Epithelial cell of umbilical artery (primary cell): Measurements from ENCODE around the gene SCYL1. TPM values are rescaled to one million over a fixed set of nuclear protein-coding genes. Genes with fewer than 3 reads are reported as not detected.

Source experiments
- total RNA-seq: library from RNA; depleted of rRNA; stranded (reverse); fragments of >200 nt; gene quantifications from 2 replicates; pipeline ENCODE4 v1.2.3, GENCODE V29; 2014

SCYL1 gene
- total RNA-seq, result 56.5 and 59.1 TPM in 2 replicates

DNA sequence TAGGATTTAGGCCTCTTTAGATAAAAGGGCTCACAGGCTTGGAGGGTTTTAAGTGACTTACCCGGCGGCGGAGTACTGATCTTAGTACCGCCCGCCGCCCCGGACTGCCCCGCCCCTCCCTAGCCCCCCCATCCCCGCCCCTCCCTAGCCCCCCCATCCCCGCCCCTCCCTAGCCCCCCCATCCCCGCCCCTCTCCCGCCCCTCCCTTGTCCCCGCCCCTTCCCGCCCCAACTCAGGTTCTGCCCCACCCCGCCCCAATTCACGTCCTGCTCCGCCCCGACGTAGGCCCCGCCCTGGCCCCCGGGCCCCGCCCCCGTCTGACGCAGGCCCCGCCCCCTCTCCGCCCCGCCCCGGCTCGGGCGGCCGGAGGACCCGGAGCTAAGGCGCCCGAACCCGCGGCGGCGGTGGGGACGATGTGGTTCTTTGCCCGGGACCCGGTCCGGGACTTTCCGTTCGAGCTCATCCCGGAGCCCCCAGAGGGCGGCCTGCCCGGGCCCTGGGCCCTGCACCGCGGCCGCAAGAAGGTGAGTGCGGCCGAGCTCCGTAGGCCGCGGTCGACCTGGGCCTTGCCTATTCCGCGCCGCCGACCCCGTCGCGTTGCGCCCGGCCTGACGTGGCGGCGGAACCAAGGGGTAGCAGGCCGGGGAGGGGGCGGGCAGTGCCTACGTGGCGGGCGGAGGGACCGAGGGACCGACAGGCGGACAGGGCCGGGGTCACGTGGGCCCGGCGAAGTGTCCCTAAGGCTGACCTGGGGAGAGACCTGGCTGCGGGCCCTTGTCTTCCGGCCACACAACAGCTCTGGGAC lies at the start of gene SCYL1:
SCYL1 (plus strand) TSS at position 343 of the 805 bp plus-strand sequence; CDS start at position 414, 71 bp downstream.

DNA sequence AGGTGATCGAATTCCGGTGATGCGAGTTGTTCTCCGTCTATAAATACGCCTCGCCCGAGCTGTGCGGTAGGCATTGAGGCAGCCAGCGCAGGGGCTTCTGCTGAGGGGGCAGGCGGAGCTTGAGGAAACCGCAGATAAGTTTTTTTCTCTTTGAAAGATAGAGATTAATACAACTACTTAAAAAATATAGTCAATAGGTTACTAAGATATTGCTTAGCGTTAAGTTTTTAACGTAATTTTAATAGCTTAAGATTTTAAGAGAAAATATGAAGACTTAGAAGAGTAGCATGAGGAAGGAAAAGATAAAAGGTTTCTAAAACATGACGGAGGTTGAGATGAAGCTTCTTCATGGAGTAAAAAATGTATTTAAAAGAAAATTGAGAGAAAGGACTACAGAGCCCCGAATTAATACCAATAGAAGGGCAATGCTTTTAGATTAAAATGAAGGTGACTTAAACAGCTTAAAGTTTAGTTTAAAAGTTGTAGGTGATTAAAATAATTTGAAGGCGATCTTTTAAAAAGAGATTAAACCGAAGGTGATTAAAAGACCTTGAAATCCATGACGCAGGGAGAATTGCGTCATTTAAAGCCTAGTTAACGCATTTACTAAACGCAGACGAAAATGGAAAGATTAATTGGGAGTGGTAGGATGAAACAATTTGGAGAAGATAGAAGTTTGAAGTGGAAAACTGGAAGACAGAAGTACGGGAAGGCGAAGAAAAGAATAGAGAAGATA lies 25.7 kb upstream of the SCYL1 start, which contains the start of gene MALAT1:
MALAT1 (plus strand) TSS at position 69 of the 736 bp plus-strand sequence.

DNA sequence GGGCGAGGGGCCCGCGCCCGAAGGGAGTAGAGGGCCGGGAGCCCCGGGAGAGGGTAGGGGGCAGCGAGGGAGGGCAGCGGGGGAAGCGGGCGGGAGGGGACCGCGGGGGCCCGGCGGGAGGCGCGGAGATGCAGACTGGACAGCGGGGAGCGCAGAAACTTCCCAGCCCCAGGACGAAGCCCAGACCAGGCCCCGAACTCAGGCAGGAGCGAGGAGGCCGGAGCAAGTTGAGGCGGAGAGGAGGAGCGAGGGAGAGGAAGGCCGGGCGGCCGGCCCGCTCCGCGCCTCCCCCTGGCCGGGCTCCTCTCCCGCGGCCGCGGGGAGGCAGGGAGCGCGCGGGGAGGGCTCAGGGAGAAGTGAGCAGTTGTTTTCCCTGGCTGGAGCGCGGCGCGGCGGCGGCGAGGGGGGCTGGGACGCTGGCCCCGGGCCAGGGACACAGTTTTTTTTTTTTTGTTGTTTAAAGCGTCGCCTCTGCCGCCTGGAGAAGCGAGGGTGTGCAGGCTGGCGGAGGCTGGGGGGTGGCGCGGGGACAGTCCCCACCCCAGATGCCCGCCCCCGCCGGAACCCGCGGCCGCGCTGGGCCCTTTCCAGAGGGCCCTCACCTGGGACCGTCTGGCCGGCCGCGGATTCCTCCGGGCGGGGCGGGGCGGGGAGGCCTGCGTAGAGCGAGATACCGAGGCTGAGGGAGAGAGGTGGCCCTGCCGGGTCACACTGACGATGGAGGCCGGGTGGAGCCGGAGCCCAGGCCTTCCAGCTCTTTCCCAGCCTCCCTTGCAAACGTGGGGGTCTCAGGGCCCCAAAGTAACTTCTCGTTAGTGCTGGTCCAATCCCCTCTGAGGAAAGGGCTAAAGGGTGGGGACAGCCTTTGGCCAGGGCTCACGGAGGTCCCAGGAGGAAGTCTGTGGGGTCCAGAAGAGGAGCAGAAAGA lies 33.4 kb downstream of the SCYL1 start, which contains the start of gene LTBP3:
LTBP3 (minus strand) TSS at position 358 of the 928 bp plus-strand sequence. CDS start 400 bp downstream, outside the sequence.

DNA sequence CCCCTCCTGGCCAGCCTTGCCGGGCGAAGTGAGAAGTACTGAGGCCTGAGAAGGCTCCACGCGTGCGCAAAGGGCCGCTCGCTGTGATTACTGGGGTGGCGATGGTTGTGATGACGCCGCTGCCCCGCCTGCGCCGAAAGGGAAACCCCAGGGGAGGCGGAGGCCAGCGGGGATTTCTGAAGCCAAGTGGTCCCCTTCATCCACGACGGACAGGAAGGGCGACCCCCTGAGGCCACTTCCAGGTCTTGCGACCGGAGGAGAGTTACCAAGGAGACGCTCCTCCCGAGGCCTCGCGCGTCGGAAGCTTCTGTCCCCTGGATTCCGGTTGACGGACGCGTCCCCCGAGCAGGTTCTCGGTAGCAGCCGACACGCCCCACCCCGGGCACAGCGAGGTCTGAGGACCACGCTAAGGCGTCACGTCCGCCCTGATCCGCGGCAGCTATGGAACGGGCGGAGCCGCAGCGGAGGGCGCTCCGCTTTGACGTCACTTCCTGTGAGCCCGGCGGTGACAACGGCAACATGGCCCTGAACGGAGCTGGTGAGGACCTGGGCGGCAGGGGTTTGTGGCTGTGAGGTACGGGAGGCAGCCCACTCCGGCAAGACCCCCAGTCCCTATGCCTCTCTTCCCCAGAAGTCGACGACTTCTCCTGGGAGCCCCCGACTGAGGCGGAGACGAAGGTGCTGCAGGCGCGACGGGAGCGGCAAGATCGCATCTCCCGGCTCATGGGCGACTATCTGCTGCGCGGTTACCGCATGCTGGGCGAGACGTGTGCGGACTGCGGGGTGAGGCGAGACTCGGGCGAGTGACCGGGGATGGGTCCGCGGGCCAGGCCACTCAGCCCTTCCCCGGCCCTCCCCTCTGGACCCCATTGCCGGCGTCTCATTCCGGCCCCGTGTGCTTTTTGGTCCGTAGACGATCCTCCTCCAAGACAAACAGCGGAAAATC lies 45.4 kb downstream of the SCYL1 start, which contains the start of gene ZNRD2:
ZNRD2 (plus strand) TSS at position 505 of the 946 bp plus-strand sequence; CDS start at position 520, 15 bp downstream.

DNA sequence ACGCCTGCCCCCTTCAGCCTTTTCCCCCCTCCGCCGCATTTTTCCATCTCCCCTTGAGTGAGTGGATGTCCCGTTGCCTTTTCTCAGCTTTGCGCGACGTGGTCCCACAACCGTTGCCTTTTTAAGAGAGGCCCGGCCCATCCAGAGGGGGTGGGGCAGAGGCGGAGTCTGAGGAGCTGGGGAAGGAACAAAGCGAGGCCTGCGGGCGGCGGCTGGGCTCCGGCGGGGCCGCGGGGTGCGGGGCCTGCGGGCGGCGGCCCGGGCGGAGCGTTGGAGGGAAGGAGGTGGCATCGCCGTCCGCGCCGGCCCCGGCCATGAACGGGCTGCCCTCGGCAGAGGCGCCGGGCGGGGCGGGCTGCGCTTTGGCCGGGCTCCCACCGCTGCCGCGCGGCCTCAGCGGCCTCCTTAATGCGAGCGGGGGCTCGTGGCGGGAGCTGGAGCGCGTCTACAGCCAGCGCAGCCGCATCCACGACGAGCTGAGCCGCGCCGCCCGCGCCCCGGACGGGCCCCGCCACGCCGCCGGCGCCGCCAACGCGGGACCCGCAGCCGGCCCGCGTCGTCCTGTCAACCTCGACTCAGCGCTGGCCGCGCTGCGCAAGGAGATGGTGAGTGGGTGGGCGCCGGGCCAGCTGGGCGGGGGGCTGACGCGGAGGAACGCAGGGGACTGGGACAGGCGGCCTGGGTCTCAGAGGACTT lies 47.6 kb downstream of the SCYL1 start, which contains the start of gene FAM89B:
FAM89B (plus strand) TSS at position 183 of the 696 bp plus-strand sequence; CDS start at position 315, 132 bp downstream.

DNA sequence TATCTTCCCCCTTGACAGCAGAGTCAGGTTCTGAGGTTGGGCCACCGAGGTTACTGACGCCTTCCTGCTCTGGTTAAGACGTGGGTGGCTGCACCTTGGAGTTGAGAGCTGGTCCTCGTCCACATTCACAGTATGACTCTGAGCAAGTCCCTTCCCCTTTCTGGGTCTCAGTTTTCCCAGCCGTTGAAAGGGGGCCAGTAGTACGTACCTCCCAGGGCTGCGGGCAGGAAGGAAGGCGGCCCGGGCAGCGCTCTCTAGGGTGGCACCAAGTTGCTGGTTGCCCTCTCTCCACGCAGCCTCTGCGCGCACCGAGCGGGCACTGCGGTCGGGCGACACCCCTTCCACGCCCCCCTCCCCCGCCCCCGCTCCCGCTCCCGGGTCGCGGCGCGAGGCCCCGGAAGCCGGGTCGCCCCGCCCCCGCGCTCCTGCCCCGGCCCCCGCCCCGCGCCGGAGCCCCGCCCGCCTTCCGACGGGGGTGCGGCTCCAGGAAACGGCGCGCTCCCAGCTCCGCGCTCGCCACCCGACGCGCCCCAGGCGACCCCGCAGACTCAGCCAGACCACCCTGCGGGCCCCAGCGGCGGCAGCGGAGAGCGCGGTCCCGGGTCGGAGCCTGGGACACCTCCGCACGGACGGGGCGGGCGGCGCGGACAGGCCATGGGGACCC lies 50.8 kb downstream of the SCYL1 start, which contains the start of gene EHBP1L1:
EHBP1L1 (plus strand) TSS at position 486 of the 664 bp plus-strand sequence. CDS start 250 bp downstream, outside the sequence.

Other genes with a start within 250 kb of the SCYL1 start
- gene CDC42EP2, start 210.2 kb upstream of the SCYL1 start, total RNA-seq, result 14.7 and 20.8 TPM in 2 replicates
- 26.7 and 31.5 TPM in 2 replicates for gene DPF2, start 191.2 kb upstream of the SCYL1 start, total RNA-seq
- 0.32 TPM in 1 of 2 replicates, not detected in the other for gene TIGD3, start 170.3 kb upstream of the SCYL1 start, total RNA-seq
- 0.46 and 2.3 TPM in 2 replicates for gene SLC25A45, start 142.4 kb upstream of the SCYL1 start, total RNA-seq
- gene FRMD8, start 138.4 kb upstream of the SCYL1 start, total RNA-seq, result 49.7 and 193 TPM in 2 replicates
- 38.3 and 118 TPM in 2 replicates for gene NEAT1, start 102.3 kb upstream of the SCYL1 start, total RNA-seq
- gene MALAT1, start 26.0 kb upstream of the SCYL1 start, total RNA-seq, result 2,721 and 4,758 TPM in 2 replicates
- 15.2 and 23.4 TPM in 2 replicates for gene LTBP3, start 33.3 kb downstream of the SCYL1 start, total RNA-seq
- gene ZNRD2, start 45.4 kb downstream of the SCYL1 start, total RNA-seq, result 37.5 and 92.2 TPM in 2 replicates
- gene FAM89B, start 47.5 kb downstream of the SCYL1 start, total RNA-seq, result 15.9 and 19.8 TPM in 2 replicates
- 31.2 and 39.0 TPM in 2 replicates for gene EHBP1L1, start 51.0 kb downstream of the SCYL1 start, total RNA-seq
- not detected in 2 replicates for gene KCNK7, start 70.7 kb downstream of the SCYL1 start, total RNA-seq
- gene MAP3K11, start 89.1 kb downstream of the SCYL1 start, total RNA-seq, result 55.2 and 72.0 TPM in 2 replicates
- 11.2 and 11.7 TPM in 2 replicates for gene PCNX3, start 90.7 kb downstream of the SCYL1 start, total RNA-seq
- gene SIPA1, start 113.0 kb downstream of the SCYL1 start, total RNA-seq, result 38.7 and 42.1 TPM in 2 replicates
- gene RELA, start 137.8 kb downstream of the SCYL1 start, total RNA-seq, result 12.7 and 14.7 TPM in 2 replicates
- gene KAT5, start 187.2 kb downstream of the SCYL1 start, total RNA-seq, result 31.8 and 35.4 TPM in 2 replicates
- gene RNASEH2C, start 195.7 kb downstream of the SCYL1 start, total RNA-seq, result 77.0 and 111 TPM in 2 replicates